ENCODE data around the gene SARDH. TPM values are rescaled to one million over a fixed set of nuclear protein-coding genes. Genes with fewer than 3 reads are reported as not detected.

The SARDH gene
- total RNA-seq, 1 donor from 2014 or later: 0.56 TPM

GRCh38 chr9:133771486-133772482 is 33.6 kb upstream of the SARDH start:
- H3K4me3 Mint-ChIP-seq (ENCODE audit: unreplicated experiment): no peak overlapping the region
- no peaks in the 10 kb centered on the region for H3K4me1 Mint-ChIP-seq (ENCODE audit: unreplicated experiment)
- peaks cover 30% of the 10 kb centered on the region for H3K36me3 Mint-ChIP-seq (ENCODE audit: unreplicated experiment)
- H3K9me3 Mint-ChIP-seq (ENCODE audit: unreplicated experiment): peaks cover 11% of the 10 kb centered on the region
- DNase-seq (ENCODE audit: extremely low spot score, unreplicated experiment): peak; percentile 80
- no peaks in the 10 kb centered on the region for H3K27me3 Mint-ChIP-seq (ENCODE audit: unreplicated experiment)
- no peak overlapping the region for H3K27ac Mint-ChIP-seq (ENCODE audit: unreplicated experiment)
- TF ChIP-seq CTCF (IDR thresholded peaks at IDR 0.05): no peak

GRCh38 chr9:133770076-133770777 is 32.1 kb upstream of the SARDH start:
- no peak for TF ChIP-seq CTCF (IDR thresholded peaks at IDR 0.05)
- Mint-ChIP-seq H3K36me3 (ENCODE audit: unreplicated experiment) (peaks cover 39% of the 10 kb centered on the region), H3K27me3 (ENCODE audit: unreplicated experiment) (no peaks in the 10 kb centered on the region), H3K4me1 (ENCODE audit: unreplicated experiment) (no peaks in the 10 kb centered on the region), H3K9me3 (ENCODE audit: unreplicated experiment) (peaks cover 13% of the 10 kb centered on the region), H3K4me3 (ENCODE audit: unreplicated experiment) (no peak overlapping the region), H3K27ac (ENCODE audit: unreplicated experiment) (no peak overlapping the region)
- DNase-seq (ENCODE audit: extremely low spot score, unreplicated experiment): no peak

- peaks cover 37% of the 10 kb centered on the region for H3K36me3 Mint-ChIP-seq (ENCODE audit: unreplicated experiment)
Observed at GRCh38 chr9:133769511-133770075, 31.4 kb upstream of the SARDH start.

GRCh38 chr9:133768859-133769510 is 30.8 kb upstream of the SARDH start:
- peaks cover 13% of the 10 kb centered on the region for H3K9me3 Mint-ChIP-seq (ENCODE audit: unreplicated experiment)
- H3K27me3 Mint-ChIP-seq (ENCODE audit: unreplicated experiment): no peaks in the 10 kb centered on the region
- peaks cover 41% of the 10 kb centered on the region for H3K36me3 Mint-ChIP-seq (ENCODE audit: unreplicated experiment)
- H3K27ac Mint-ChIP-seq (ENCODE audit: unreplicated experiment): no peak overlapping the region
- DNase-seq (ENCODE audit: extremely low spot score, unreplicated experiment): no peak
- TF ChIP-seq CTCF (IDR thresholded peaks at IDR 0.05): no peak
- H3K4me1 Mint-ChIP-seq (ENCODE audit: unreplicated experiment): peaks cover under 1% of the 10 kb centered on the region
- no peak overlapping the region for H3K4me3 Mint-ChIP-seq (ENCODE audit: unreplicated experiment)

More at GRCh38 chr9:133769511-133770075, 31.4 kb upstream of the SARDH start:
- no peak for TF ChIP-seq CTCF (IDR thresholded peaks at IDR 0.05)
- no peak overlapping the region for H3K27ac Mint-ChIP-seq (ENCODE audit: unreplicated experiment)
- H3K4me3 Mint-ChIP-seq (ENCODE audit: unreplicated experiment): no peak overlapping the region
- peak; percentile 83 for DNase-seq (ENCODE audit: extremely low spot score, unreplicated experiment)
- peaks cover 13% of the 10 kb centered on the region for H3K9me3 Mint-ChIP-seq (ENCODE audit: unreplicated experiment)
- no peaks in the 10 kb centered on the region for H3K27me3 Mint-ChIP-seq (ENCODE audit: unreplicated experiment)
- H3K4me1 Mint-ChIP-seq (ENCODE audit: unreplicated experiment): no peaks in the 10 kb centered on the region
